NOMO-1 treated with DMSO at 0.1 percent for 48 hours (cell line): Measurements from ENCODE around the gene NKX6-2.

Experiments
- DNase-seq: peaks from one replicate; lab custom pipeline; 2025; ENCODE audit not compliant: unreplicated experiment; lab: John Stamatoyannopoulos, UW

NKX6-2 gene

DNA sequence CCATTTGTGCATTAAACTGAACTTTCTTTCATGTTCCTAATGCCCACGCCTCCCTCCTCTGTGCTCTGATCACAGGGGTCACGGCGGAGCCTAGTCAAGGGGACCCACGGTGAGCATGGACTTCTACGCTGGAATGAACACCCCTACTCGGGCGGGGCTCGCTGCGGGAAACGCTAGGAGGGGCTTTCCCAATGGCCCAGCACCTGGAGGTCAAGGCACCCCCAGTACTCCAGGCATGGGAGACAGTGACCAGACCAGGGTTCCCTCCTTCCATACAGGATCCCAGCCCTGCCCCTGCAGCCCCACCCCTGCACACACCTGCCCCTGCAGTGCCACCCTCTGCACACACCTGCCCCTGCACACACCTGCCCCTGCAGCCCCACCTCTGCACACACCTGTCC, 27.1 kb upstream of the NKX6-2 start:
- no peak for DNase-seq

DNA sequence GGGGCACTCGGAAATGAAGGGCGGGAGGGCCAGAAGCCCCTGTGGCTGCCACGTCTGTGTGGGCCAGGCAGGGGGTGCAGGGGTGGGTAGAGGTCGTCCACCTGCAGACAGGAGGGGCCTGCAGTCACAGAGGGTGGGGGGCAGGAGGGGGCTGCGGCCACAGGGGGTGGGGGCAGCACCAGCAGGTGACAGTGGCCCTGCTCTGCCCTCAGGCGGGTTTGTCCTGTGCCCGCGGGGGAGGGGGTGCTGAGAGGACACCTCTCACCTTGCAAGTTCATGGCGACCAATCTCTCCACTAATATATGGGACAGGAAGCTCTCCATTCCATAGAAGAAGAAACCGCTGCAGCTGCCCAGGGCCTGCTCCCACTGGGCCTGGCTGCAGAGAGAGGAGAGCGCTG, 26.6 kb upstream of the NKX6-2 start:
- DNase-seq = no peak

DNA sequence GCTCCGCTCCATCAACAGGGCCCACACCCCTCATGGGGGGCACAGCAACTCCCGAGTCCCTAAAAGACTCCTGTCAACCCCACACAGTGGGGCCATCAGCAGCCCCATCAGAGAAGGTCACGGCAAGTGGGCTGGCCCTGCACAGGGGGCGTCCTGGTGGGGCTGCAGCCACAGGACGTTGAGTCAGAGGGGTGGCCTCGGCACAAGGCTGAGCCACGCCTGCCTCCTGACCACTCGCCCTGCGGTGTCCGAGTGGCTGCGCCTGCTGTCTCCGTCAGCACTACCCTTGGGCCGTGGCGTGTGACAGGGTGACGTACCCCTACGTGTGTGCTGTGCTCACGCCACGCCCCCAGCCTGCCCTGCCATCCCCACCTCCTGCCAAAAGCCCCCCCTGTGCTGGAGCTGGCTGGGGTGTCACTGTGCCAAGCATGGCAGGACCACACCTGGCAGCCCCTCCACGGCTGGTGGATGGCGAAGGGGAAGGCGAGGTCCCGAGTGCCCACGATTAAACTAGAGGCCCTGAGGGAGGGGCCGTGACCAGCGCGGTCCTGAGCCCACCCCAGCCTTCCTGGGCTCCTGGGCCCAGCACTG, 26.0 kb upstream of the NKX6-2 start:
- no peak for DNase-seq

DNA sequence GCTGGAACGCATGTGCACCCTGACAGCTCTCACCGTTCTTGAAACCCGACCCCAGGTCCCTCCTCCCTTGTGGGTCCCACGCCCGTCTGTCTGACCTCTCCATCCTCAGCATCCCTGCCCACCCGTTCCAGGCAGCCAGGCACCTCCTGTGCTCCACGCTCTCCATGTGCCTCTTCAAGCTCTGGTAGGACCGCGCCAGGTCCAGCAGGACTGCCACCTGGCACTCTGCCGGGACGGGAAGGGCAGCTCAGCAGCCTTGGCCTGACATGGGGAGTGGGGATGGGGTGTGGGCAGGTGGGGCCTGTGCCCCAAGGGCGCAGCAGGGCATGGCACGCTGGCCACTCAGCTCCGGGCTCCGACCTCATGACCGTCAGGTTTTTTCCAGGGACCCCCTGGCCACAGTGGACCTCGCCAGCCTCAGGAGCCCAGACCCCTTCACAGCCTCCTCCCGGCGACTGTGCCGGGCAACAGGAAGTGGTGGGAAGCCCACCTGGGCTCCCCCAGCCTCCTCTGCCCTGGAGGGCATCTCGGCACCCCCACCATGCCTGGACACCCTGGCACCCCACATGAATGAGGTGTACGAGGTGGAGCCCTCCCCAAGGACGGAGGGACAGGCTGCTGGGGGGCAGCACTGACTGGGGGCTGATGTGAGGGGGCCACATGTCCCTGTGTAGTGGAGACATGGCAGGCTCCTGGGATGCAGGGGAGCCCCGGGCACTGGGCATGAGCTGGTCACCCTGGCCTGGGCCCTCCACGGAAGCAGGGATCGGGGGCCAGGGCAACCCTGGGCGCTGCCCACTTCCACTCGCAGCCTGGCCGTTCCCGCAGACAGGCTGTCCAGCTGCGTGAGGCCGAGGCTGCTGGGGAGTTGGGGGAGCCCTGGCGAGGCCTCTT, 25.1 kb upstream of the NKX6-2 start:
- DNase-seq = no peak

- no peak for DNase-seq
Measured at GRCh38 chr10:132810141-132810806, 24.3 kb upstream of the NKX6-2 start.

DNA sequence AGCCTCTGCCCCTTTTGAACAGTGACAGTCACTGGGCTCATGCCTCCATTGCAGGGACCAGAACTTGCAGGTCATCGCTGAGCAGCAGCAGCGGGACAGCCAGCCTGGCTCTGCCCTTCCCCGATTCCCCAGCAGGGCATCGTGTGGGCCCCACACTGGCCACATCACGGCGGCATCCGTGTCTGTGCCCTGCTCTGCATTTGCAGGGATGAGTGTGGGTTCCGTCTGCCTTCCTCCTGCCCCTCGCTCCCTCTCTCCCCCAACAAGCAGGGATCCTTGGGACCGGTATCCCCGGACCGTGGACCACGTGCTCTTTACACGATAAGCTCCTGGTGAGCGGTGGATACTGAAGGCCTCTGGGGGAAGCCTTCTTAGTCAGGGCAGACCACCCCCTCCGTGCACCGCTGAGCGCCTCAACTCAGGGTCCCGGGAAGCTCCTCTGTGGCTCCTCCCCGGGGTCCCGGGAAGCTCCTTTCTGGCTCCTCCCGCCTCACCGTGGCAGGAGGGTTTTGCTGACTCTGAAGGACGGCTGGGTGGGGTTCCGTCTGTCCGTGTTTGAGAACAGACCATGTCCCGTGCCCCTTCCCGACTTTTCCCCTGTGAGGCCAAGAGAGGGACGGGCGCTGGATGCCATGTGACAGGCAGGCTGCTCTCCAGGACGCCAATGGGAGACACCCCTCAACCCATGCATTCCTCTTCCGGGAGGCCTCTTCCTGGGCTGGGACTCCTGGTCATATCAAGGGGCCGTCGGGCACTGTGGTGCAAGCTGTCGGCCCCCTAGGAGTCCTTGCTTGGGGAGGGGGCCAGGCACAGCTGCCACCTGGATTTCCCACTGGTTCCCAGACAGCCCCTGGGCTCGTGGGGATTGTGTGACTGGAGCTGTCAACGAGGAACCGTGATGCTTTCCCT, 23.5 kb upstream of the NKX6-2 start:
- DNase-seq = no peak

GRCh38 chr10:132808383-132809231, 22.7 kb upstream of the NKX6-2 start:
- DNase-seq = no peak

GRCh38 chr10:132807621-132808049, 21.7 kb upstream of the NKX6-2 start:
- no peak for DNase-seq

DNA sequence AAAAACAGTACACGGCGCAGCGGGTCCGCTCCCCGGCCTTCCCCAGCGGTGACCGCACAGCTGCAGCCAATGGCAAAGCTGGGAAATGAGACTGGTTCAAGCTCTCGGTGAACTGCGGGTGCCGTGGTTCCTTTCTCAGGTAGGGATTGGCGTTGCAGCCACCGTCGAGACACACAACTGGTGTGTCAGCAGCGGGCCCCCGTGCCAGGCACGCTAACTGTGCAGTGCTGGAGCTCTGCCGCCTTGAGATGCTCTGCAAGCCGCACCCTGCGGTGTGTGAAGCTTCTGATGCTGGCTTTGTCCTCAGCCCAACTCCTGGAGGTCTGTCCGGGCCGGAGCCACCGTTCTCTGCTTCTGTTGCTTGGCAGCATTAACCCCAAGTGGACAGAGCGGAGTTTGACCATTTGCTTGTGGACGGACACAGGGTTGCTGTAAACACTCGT, 20.6 kb upstream of the NKX6-2 start:
- DNase-seq = no peak

DNA sequence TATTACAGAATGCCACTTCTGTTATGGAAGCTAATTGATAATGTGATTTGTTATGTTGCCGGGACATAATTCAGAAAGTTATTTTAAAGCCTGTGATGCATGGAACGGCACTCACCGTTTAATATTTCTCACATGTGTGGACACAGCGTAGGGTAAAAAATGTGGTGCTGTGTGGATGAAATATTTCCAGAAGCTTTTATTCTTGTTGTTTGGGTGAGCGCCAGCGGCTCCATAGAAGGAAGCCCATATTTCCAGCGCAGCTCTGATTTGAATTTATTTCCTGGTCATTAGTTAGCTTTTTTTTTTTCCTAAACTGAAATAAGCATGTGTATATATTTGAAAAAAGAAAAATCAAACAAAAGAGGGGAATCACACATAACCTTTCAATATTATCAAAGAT, 20.2 kb upstream of the NKX6-2 start:
- DNase-seq = no peak

DNA sequence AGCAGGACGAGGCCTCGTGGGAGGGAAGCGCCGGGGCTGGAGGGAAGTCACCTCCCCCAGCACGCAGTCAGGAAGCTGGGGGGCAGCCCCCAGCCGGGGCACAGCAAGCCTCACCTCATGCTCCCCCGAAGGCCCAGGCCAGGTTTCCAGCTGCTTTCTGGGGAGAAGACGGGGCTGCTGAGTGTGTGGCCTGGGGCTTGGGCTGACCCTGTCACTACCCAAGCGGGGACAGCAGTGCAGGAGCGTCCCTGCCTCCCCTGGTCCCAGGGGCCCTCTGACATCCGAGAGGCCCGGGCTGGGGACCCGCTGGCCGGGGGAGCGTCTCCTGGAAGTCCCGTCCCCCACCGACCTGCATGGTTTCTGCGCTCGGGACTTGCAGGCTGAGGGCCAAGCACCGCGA, 19.7 kb upstream of the NKX6-2 start:
- DNase-seq = no peak

DNA sequence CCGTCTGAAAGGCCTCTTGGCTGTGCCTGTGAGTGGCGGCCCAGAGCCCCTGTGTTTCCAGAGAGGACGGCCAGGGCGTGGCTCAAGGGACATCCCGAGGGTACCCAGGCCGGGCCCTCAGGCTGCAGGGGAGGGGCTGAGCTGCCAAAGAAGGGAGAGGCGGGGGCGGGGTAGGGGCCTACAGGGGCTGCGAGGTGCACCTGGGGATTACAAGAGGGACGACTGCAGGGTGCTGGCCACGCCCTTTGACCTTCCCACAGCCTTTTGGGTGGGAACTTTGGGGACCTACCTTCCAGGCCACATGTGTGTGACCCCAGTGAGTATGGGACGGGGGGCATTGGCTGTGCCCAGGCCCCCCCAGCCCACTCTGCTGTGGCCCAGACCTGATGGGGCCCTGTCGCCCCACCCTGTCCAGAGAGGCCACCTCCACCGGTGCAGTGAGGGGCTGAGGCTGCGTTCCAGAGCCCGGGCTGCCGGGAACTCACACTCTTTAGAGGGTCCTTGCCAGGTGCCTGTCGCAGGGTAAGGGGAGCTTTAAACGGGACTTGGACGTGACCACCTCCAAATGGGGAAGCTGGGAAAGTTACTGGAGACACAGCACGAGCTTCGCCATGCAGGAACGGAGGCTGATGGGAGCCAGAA, 19.0 kb upstream of the NKX6-2 start:
- no peak for DNase-seq

DNA sequence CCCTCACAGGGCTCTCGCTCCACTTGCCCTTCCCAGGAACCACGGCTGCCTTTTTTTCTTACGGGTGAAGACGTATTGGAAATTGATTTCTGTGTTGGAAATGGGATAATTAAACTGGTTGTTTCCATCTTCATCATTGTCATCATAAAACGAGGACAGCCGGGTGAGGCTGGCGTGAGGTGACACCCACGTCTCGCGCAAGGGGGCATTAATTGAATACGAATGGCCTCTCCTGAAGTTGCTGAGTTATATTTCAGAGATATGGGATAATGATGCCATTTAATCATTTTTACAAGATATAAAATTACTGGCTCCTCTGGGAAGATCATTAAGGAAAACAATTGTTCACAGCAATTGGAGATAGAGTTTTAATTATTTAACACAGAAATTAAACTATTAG, 18.3 kb upstream of the NKX6-2 start:
- no peak for DNase-seq

DNA sequence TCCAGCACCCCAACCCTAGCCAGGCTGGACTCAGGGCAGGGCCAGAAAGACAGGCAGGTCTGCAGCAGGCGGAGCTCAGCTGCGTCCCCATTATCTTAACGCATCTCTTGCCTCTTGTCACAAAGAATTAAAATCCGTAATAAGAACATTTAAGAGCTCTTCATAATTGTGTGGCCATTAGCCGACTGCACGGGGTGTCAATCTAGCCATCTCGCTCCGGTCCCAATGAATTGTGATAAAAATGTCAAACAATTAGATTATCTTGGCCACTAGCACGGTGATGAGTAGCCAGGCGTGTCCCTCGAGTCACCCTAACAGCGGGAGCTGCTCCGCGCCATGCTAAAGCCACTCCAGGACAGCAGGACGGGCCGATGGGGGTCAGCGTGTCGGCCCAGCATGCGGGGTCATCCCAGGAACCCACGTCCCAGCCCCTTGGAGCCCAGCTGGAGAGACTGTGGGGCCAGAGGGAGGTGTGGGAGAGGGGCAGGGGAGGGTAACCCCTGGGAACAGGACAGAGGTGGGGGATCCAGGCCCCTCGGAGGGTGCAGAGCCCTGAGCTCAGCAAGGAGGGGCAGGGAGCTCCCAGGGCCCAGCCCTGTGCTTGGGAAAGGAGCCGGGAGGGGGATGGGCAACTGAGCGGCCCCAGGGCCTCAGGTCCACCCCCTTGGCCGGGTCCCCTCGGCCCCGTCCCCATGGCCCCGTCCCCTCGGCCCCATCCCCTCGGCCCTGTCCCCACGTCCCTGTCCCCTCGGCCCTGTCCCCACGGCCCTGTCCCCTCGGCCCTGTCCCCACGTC, 17.7 kb upstream of the NKX6-2 start:
- DNase-seq = no peak

GRCh38 chr10:132802694-132803320, 16.9 kb upstream of the NKX6-2 start:
- DNase-seq = no peak

GRCh38 chr10:132802048-132802447, 16.1 kb upstream of the NKX6-2 start:
- DNase-seq = no peak

- DNase-seq = no peak
Measured at GRCh38 chr10:132799865-132800264, 13.9 kb upstream of the NKX6-2 start.

GRCh38 chr10:132798876-132799275, 12.9 kb upstream of the NKX6-2 start:
- no peak for DNase-seq
